ENCODE measurements around the gene DHRS7B. TPM values are rescaled to one million over a fixed set of nuclear protein-coding genes. Genes with fewer than 3 reads are reported as not detected.

Gene DHRS7B
- total RNA-seq, 2 donors from 2014 or later, result 30.5 to 44.5 TPM

GRCh38 chr17:21095735-21096134 lies 31.0 kb upstream of the DHRS7B start:
- Histone ChIP-seq H3K27ac (no peak overlapping the region), H3K4me1 (ENCODE audit: control insufficient read depth in 1 of 2, low read depth in 2 of 2) (peaks cover 5 to 6% of the 10 kb centered on the region in 2 donors), H3K27me3 (replicated peaks; ENCODE audit: insufficient read depth) (no peaks in the 10 kb centered on the region), H3K4me3 (no peak overlapping the region), H3K9me3 (no peaks in the 10 kb centered on the region), H3K36me3 (no peaks in the 10 kb centered on the region)
- TF ChIP-seq, protein P1, sequence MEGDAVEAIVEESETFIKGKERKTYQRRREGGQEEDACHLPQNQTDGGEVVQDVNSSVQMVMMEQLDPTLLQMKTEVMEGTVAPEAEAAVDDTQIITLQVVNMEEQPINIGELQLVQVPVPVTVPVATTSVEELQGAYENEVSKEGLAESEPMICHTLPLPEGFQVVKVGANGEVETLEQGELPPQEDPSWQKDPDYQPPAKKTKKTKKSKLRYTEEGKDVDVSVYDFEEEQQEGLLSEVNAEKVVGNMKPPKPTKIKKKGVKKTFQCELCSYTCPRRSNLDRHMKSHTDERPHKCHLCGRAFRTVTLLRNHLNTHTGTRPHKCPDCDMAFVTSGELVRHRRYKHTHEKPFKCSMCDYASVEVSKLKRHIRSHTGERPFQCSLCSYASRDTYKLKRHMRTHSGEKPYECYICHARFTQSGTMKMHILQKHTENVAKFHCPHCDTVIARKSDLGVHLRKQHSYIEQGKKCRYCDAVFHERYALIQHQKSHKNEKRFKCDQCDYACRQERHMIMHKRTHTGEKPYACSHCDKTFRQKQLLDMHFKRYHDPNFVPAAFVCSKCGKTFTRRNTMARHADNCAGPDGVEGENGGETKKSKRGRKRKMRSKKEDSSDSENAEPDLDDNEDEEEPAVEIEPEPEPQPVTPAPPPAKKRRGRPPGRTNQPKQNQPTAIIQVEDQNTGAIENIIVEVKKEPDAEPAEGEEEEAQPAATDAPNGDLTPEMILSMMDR (IDR thresholded peaks at IDR 0.05), result no peak
- DNase-seq (ENCODE audit: low spot score), result no peak
- ATAC-seq (ENCODE audit: insufficient number of reproducible peaks, low FRiP score, low read depth), result no peak

DNA sequence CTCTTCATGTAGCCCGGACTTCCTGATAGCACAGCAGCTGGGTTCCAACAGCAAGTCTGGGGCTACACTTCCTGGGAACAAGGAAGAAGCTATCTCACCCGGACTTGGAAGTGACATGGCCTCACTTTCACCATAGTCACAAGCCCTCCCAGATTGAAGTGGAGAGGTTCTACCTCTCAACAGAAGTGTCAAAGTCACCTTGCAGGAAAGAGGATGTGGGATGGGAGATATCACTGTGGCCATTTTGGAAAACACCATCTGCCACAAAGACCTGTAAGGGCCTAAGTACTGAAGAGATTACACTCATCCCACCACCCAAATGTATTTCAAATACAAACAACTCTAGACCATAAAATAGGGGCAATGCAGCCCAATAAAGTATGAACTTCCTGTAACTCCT lies 29.9 kb upstream of the DHRS7B start:
- no peak for DNase-seq (ENCODE audit: low spot score)
- peaks cover 5 to 6% of the 10 kb centered on the region in 2 donors for H3K4me1 ChIP-seq (ENCODE audit: control insufficient read depth in 1 of 2, low read depth in 2 of 2)
- no peak overlapping the region for H3K4me3 ChIP-seq
- H3K27me3 ChIP-seq (replicated peaks; ENCODE audit: insufficient read depth), result no peaks in the 10 kb centered on the region
- H3K27ac ChIP-seq, result no peak overlapping the region
- no peaks in the 10 kb centered on the region for H3K36me3 ChIP-seq
- H3K9me3 ChIP-seq, result no peaks in the 10 kb centered on the region
- ATAC-seq (ENCODE audit: insufficient number of reproducible peaks, low FRiP score, low read depth), result no peak
- TF ChIP-seq, protein P1 (IDR thresholded peaks at IDR 0.05), result no peak

DNA sequence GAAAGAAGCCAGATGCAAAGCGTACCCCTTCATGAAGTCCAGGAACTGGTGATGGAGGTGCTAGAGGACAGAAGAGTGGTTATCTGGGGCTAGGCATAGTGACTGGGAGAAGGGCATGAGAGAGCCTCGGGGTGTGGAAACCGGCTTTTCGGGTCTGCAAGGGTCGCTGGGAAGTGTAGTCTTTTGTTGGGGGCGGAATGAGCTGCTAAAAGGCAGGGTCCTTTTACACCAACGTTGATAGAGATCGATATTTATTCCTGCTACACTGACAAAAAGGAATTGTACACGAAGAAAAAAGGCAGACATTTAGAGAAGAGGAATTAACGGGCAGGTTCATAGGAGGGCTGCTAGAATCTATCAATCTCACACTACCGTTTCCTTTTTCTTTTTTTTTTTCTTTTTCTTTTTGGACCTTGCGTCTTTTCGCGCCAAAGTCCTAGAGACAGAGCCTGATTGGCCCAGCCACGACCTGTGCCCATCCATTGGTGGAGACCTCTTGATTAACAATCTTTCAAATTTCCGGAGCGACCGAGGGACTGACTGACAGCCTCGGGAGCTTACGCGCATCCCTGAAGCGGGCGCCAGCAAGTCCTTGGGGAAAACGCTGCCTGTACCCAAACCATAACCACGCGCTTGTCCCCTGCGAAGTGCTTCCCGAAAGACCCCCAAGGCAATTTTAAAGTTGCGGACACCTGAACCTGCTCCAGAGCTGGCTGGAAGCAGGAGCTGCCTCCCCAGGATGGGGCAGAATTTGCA lies 27.7 kb upstream of the DHRS7B start:
- Histone ChIP-seq H3K36me3 (no peaks in the 10 kb centered on the region), H3K9me3 (no peaks in the 10 kb centered on the region), H3K27ac (no peak overlapping the region), H3K27me3 (replicated peaks; ENCODE audit: insufficient read depth) (no peaks in the 10 kb centered on the region), H3K4me3 (peak overlapping the region; percentile 72), H3K4me1 (ENCODE audit: control insufficient read depth in 1 of 2, low read depth in 2 of 2) (peaks cover 5 to 6% of the 10 kb centered on the region in 2 donors)
- no peak for ATAC-seq (ENCODE audit: insufficient number of reproducible peaks, low FRiP score, low read depth)
- DNase-seq (ENCODE audit: low spot score), result no peak
- TF ChIP-seq, protein P1 (IDR thresholded peaks at IDR 0.05), result no peak

DNA sequence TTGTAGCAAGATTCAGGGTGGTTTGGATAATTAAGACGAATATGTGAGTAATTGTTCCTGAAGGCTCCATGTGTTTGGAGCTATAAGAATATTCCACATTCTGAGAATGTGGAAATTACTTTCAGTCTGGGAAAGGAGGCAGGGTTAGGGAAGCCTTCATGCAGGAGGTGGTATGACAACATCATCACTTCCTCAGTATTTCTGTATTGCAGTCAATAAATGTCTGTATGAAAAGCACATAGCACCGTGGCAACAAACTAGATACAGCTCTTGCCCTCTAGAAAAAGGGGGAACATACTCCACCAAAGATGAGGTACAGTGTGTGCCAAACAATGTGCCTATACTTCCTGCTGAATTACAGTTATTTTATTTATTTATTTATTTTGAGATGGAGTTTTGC lies 26.1 kb upstream of the DHRS7B start:
- ATAC-seq (ENCODE audit: insufficient number of reproducible peaks, low FRiP score, low read depth), result no peak
- TF ChIP-seq, protein P1 (IDR thresholded peaks at IDR 0.05), result no peak

DNA sequence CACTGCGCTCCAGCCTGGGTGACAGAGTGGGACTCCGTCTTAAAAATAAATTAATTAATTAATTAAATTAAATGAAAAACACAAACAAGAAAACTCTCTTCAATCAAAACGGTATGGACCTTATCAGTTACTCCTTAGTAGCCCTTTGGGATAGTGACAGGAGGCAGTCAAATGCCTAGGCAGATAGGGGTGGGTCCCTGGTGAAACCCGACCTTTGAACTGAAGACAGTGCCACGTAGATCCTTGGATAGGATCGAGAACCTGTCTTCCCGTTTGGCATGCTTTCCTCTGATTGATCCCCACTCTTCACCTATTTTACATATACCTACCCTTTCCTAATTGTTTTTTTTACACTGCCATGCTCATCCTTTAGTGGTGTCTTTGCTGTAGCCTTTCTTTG lies 22.2 kb upstream of the DHRS7B start:
- TF ChIP-seq, protein P1 (IDR thresholded peaks at IDR 0.05), result no peak
- no peaks in the 10 kb centered on the region for H3K4me1 ChIP-seq (ENCODE audit: control insufficient read depth in 1 of 2, low read depth in 2 of 2)
- no peak for ATAC-seq (ENCODE audit: insufficient number of reproducible peaks, low FRiP score, low read depth)
- no peaks in the 10 kb centered on the region for H3K36me3 ChIP-seq
- H3K27ac ChIP-seq, result no peak overlapping the region
- H3K9me3 ChIP-seq, result no peaks in the 10 kb centered on the region
- no peak overlapping the region for H3K4me3 ChIP-seq
- no peak for DNase-seq (ENCODE audit: low spot score)
- no peaks in the 10 kb centered on the region for H3K27me3 ChIP-seq (replicated peaks; ENCODE audit: insufficient read depth)

More for the DNA sequence above, 26.1 kb upstream of the DHRS7B start:
- DNase-seq (ENCODE audit: low spot score), result no peak
- no peak overlapping the region for H3K27ac ChIP-seq
- H3K4me3 ChIP-seq, result no peak overlapping the region
- H3K9me3 ChIP-seq, result no peaks in the 10 kb centered on the region
- peaks cover 5 to 6% of the 10 kb centered on the region in 2 donors for H3K4me1 ChIP-seq (ENCODE audit: control insufficient read depth in 1 of 2, low read depth in 2 of 2)
- H3K27me3 ChIP-seq (replicated peaks; ENCODE audit: insufficient read depth), result no peaks in the 10 kb centered on the region
- H3K36me3 ChIP-seq, result no peaks in the 10 kb centered on the region

Data from thoracic aorta (tissue), 2 donors.